HEK293T (cell line): ENCODE results near the gene MBL2.

Experiments used
- CTCF ChIA-PET: fragments of 350-600 bp; formaldehyde crosslinking; extraction: SDS; loops from one replicate; lab custom pipeline; 2021; ENCODE audit warnings: antibody characterized with exemption, inconsistent platforms; lab: Yijun Ruan, JAX
- POLR2A ChIA-PET: fragments of 350-600 bp; formaldehyde crosslinking; extraction: SDS; loops from one replicate; lab custom pipeline; 2020; ENCODE audit warnings: antibody characterized with exemption, inconsistent platforms; lab: Yijun Ruan, JAX
- DNase-seq: peaks from one replicate; pipeline ENCODE4 v3.0.0; 2012; ENCODE audit warnings: mixed read lengths; ENCODE audit errors: extremely low spot score
- ARNT ChIP-seq: fragments of 450-650 bp; IDR thresholded peaks from 2 replicates; pipeline ENCODE4 v1.6.1; 2017; ENCODE audit warnings: mild to moderate bottlenecking
- CTBP1 ChIP-seq: fragments of 450-650 bp; IDR thresholded peaks from 2 replicates; pipeline ENCODE4 v1.6.1; 2016; ENCODE audit warnings: borderline replicate concordance
- ELF4 ChIP-seq: fragments of 450-650 bp; IDR thresholded peaks from 2 replicates; pipeline ENCODE4 v1.6.1; 2017; ENCODE audit warnings: antibody characterized with exemption
- FOXA1 ChIP-seq: fragments of 450-650 bp; IDR thresholded peaks from 2 replicates; pipeline ENCODE4 v1.6.1; 2016; ENCODE audit warnings: mild to moderate bottlenecking
- FOXK2 ChIP-seq: fragments of 450-650 bp; IDR thresholded peaks from 2 replicates; pipeline ENCODE4 v1.6.1; 2016; ENCODE audit warnings: mild to moderate bottlenecking
- FOXM1 ChIP-seq: fragments of 450-650 bp; IDR thresholded peaks from 2 replicates; pipeline ENCODE4 v1.6.1; 2017; ENCODE audit warnings: mild to moderate bottlenecking, borderline replicate concordance
- HDGF ChIP-seq: fragments of 450-650 bp; IDR thresholded peaks from 2 replicates; pipeline ENCODE4 v1.6.1; 2017; ENCODE audit warnings: antibody characterized with exemption, borderline replicate concordance
- SUZ12 ChIP-seq: fragments of 450-650 bp; IDR thresholded peaks from 2 replicates; pipeline ENCODE4 v1.6.1; 2016; ENCODE audit warnings: mild to moderate bottlenecking
- TARDBP ChIP-seq: fragments of 450-650 bp; IDR thresholded peaks from 2 replicates; pipeline ENCODE4 v1.6.1; 2016

Gene MBL2

DNA sequence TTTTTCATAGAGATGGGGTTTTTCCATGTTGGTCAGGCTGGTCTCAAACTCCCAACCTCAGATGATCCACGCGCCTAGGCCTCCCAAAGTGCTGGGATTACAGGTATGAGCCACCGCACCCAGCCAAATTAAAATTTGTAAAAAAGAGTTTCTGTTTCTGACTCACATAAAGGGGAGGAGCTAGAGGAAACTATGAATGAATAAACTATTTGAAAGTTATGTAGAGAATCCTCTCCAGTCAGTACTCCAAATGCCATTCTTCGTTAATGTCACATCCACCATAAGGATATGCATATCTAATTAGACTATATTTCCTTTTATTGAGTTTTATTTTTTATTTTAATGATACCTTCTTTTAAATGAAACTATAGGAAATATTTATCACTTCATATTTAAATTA lies 52.6 kb downstream of the MBL2 start:
- ChIA-PET POLR2A (no interaction called here), CTCF (no interaction called here)
- TF ChIP-seq TARDBP (no peak), CTBP1 (no peak), ARNT (no peak), FOXM1 (no peak), FOXA1 (no peak), ELF4 (no peak), FOXK2 (no peak), HDGF (no peak), SUZ12 (no peak)
- no peak for DNase-seq
